EL (cell line): Measurements from ENCODE around the gene CRIP3.
"Not testable (repeated sequence)": the region's sequence is repeated elsewhere in the genome, so short reads cannot be mapped to it uniquely, and the experiment has no call there.

Experiments used
- DNase-seq: peaks from one replicate; pipeline ENCODE4 v3.0.0-alpha.2; 2016

Gene CRIP3

GRCh38 chr6:43304882-43305281, 3.7 kb downstream of the CRIP3 start:
- no peak for DNase-seq

GRCh38 chr6:43304361-43304760, 4.3 kb downstream of the CRIP3 start:
- DNase-seq, result no peak

- DNase-seq, result no peak
Observed at GRCh38 chr6:43303751-43304331, 4.8 kb downstream of the CRIP3 start.

GRCh38 chr6:43303006-43303405, 5.6 kb downstream of the CRIP3 start:
- DNase-seq, result not testable (repeated sequence)

- DNase-seq, result no peak
Observed at GRCh38 chr6:43302126-43302525, 6.5 kb downstream of the CRIP3 start.

- DNase-seq, result no peak
Observed at GRCh38 chr6:43301081-43301870, 7.3 kb downstream of the CRIP3 start.

- DNase-seq, result no peak
Observed at GRCh38 chr6:43299338-43300293, 9.0 kb downstream of the CRIP3 start.

- no peak for DNase-seq
Observed at GRCh38 chr6:43298565-43299337, 9.9 kb downstream of the CRIP3 start.

GRCh38 chr6:43297644-43298564, 10.7 kb downstream of the CRIP3 start, which contains the start of gene SLC22A7:
Gene SLC22A7 (plus strand): TSS chr6:43298260. CDS start chr6:43298359, 99 bp downstream.
- DNase-seq, result no peak

GRCh38 chr6:43296780-43297497, 11.7 kb downstream of the CRIP3 start:
- DNase-seq, result no peak

- DNase-seq, result no peak
Observed at GRCh38 chr6:43295456-43295855, 13.2 kb downstream of the CRIP3 start.

GRCh38 chr6:43294536-43294935, 14.1 kb downstream of the CRIP3 start:
- DNase-seq, result no peak

GRCh38 chr6:43293698-43294097, 14.9 kb downstream of the CRIP3 start:
- DNase-seq, result no peak

GRCh38 chr6:43292763-43293318, 15.8 kb downstream of the CRIP3 start:
- DNase-seq, result no peak

GRCh38 chr6:43292341-43292740, 16.3 kb downstream of the CRIP3 start:
- DNase-seq, result no peak

- no peak for DNase-seq
Observed at GRCh38 chr6:43291708-43292107, 16.9 kb downstream of the CRIP3 start.

GRCh38 chr6:43290905-43291355, 17.7 kb downstream of the CRIP3 start:
- DNase-seq, result no peak

GRCh38 chr6:43290339-43290904, 18.2 kb downstream of the CRIP3 start:
- no peak for DNase-seq

- no peak for DNase-seq
Observed at GRCh38 chr6:43287717-43288679, 20.6 kb downstream of the CRIP3 start.
